IMR-90 (cell line): ENCODE measurements around the gene STX11. TPM values are rescaled to one million over a fixed set of nuclear protein-coding genes. Genes with fewer than 3 reads are reported as not detected.

Experiments
- ATAC-seq: fragments of 200-7000 bp; cut with Tn5 transposase; 2 replicates; pipeline ENCODE4 v1.9.1; 2020; ENCODE audit warnings: low read depth, mild to moderate bottlenecking, moderate library complexity
- BruUV-seq: library from RNA; stranded (reverse); fragments of 400-500 nt; replicated peaks from 2 replicates; lab custom pipeline; 2021; lab: Mats Ljungman, UMichigan
- CTCF ChIA-PET: fragments of 300-600 bp; formaldehyde crosslinking; extraction: SDS; loops from one replicate; lab custom pipeline; 2021; ENCODE audit warnings: antibody characterized with exemption; lab: Yijun Ruan, JAX
- POLR2A ChIA-PET: fragments of 300-600 bp; sonication (Branson Sonifier 250); formaldehyde crosslinking; loops from one replicate; lab custom pipeline; 2022; ENCODE audit warnings: antibody characterized with exemption; ENCODE audit not compliant: unreplicated experiment; lab: Charles Lee
- DNase-seq: peaks from one replicate; pipeline ENCODE4 v3.0.0; 2013
- H2AFZ ChIP-seq: replicated peaks from 2 replicates; pipeline ENCODE3; 2013; ENCODE audit warnings: low read length, mild to moderate bottlenecking; ENCODE audit not compliant: poor library complexity
- H2AK5ac ChIP-seq: 2 replicates; pipeline ENCODE4 v1.6.1; 2013; ENCODE audit warnings: low read depth, low read length, inconsistent platforms
- H2AK9ac ChIP-seq: replicated peaks from 2 replicates; pipeline ENCODE3; 2013; ENCODE audit warnings: mild to moderate bottlenecking, low read depth, low read length, moderate library complexity; ENCODE audit not compliant: poor library complexity
- H2BK120ac ChIP-seq: 2 replicates; pipeline ENCODE4 v1.6.1; 2013; ENCODE audit warnings: low read depth, low read length, inconsistent platforms
- H2BK15ac ChIP-seq: 3 replicates; pipeline ENCODE4 v1.6.1; 2013; ENCODE audit warnings: low read depth, low read length, inconsistent platforms
- H2BK20ac ChIP-seq: 2 replicates; pipeline ENCODE4 v1.6.1; 2013; ENCODE audit warnings: low read depth, mild to moderate bottlenecking, inconsistent platforms, low read length, moderate library complexity
- H2BK5ac ChIP-seq: 2 replicates; pipeline ENCODE4 v1.6.1; 2013; ENCODE audit warnings: mild to moderate bottlenecking, low read depth, low read length, inconsistent platforms; ENCODE audit not compliant: poor library complexity, severe bottlenecking
- H3K14ac ChIP-seq: replicated peaks from 2 replicates; pipeline ENCODE4 v1.6.1; 2013; ENCODE audit warnings: low read depth, low read length, inconsistent platforms
- H3K18ac ChIP-seq: 2 replicates; pipeline ENCODE4 v1.6.1; 2013; ENCODE audit warnings: low read depth, low read length, control low read depth
- H3K23ac ChIP-seq: 2 replicates; pipeline ENCODE4 v1.6.1; 2013; ENCODE audit warnings: low read depth, low read length, inconsistent platforms
- H3K27ac ChIP-seq: 2 replicates; pipeline ENCODE4 v1.5.1; 2013; ENCODE audit warnings: mild to moderate bottlenecking, control low read depth, low read length; ENCODE audit not compliant: insufficient read depth
- H3K27me3 ChIP-seq: 2 replicates; pipeline ENCODE4 v1.6.1; 2013; ENCODE audit warnings: low read length; ENCODE audit not compliant: control insufficient read depth, insufficient read depth
- H3K36me3 ChIP-seq: 2 replicates; pipeline ENCODE4 v1.6.1; 2013; ENCODE audit warnings: low read length, mixed read lengths; ENCODE audit not compliant: control insufficient read depth, insufficient read depth
- H3K4ac ChIP-seq: 2 replicates; pipeline ENCODE4 v1.6.1; 2013; ENCODE audit warnings: low read depth, low read length, inconsistent platforms
- H3K4me1 ChIP-seq: 2 replicates; pipeline ENCODE4 v1.6.1; 2013; ENCODE audit warnings: low read length, mixed read lengths; ENCODE audit not compliant: control insufficient read depth, insufficient read depth
- H3K4me2 ChIP-seq: 2 replicates; pipeline ENCODE4 v1.6.1; 2013; ENCODE audit warnings: low read depth, mild to moderate bottlenecking, control low read depth, low read length, moderate library complexity
- H3K4me3 ChIP-seq: 2 replicates; pipeline ENCODE4 v1.5.1; 2013; ENCODE audit warnings: low read depth, mild to moderate bottlenecking, control low read depth, low read length, moderate library complexity; ENCODE audit not compliant: insufficient read depth
- H3K56ac ChIP-seq: 2 replicates; pipeline ENCODE4 v1.6.1; 2013; ENCODE audit warnings: low read length, inconsistent platforms; ENCODE audit not compliant: insufficient read depth; ENCODE audit errors: extremely low read depth
- H3K79me1 ChIP-seq, 2 experiments: 2 replicates each; pipeline ENCODE4 v1.6.1; 2013; ENCODE audit warnings: low read length in 2 of 2, inconsistent platforms in 1 of 2, low read depth in 1 of 2
- H3K9ac ChIP-seq: 2 replicates; pipeline ENCODE4 v1.6.1; 2013; ENCODE audit warnings: low read depth, low read length, control low read depth
- H3K9me1 ChIP-seq: 2 replicates; pipeline ENCODE4 v1.6.1; 2013; ENCODE audit warnings: low read length, inconsistent platforms; ENCODE audit not compliant: insufficient read depth
- H3K9me3 ChIP-seq: 2 replicates; pipeline ENCODE4 v1.6.1; 2013; ENCODE audit warnings: low read length; ENCODE audit not compliant: control insufficient read depth, insufficient read depth
- H4K20me1 ChIP-seq: 2 replicates; pipeline ENCODE4 v1.6.1; 2013; ENCODE audit warnings: low read length, inconsistent platforms; ENCODE audit not compliant: insufficient read depth
- H4K5ac ChIP-seq: 2 replicates; pipeline ENCODE4 v1.6.1; 2013; ENCODE audit warnings: mild to moderate bottlenecking, low read depth, low read length, control low read depth
- H4K8ac ChIP-seq, 2 experiments: 2 replicates each; pipeline ENCODE4 v1.6.1; 2013; ENCODE audit warnings: low read depth in 2 of 2, low read length in 2 of 2, control low read depth in 1 of 2, inconsistent platforms in 1 of 2
- H4K91ac ChIP-seq: 2 replicates; pipeline ENCODE4 v1.6.1; 2013; ENCODE audit warnings: low read depth, low read length, inconsistent platforms; ENCODE audit not compliant: insufficient read depth
- BHLHE40 ChIP-seq: fragments of 150-350 bp; IDR thresholded peaks from 2 replicates; pipeline ENCODE4 v1.6.1; 2016; ENCODE audit warnings: mild to moderate bottlenecking, low read depth, low read length
- CEBPB ChIP-seq: IDR thresholded peaks from 2 replicates; pipeline ENCODE4 v1.6.1; 2012; ENCODE audit warnings: low read depth, low read length, improper control_type of control experiment
- CHD1 ChIP-seq: IDR thresholded peaks from 2 replicates; pipeline ENCODE4 v1.6.1; 2012; ENCODE audit warnings: low read depth, low read length, improper control_type of control experiment
- CTCF ChIP-seq: conservative IDR thresholded peaks from 2 replicates; pipeline ENCODE4 v1.5.1; 2012; ENCODE audit warnings: mild to moderate bottlenecking, low read depth, low read length, improper control_type of control experiment
- FOS ChIP-seq: fragments of 150-350 bp; IDR thresholded peaks from 2 replicates; pipeline ENCODE4 v1.6.1; 2016; ENCODE audit warnings: low read depth, low read length
- MAFK ChIP-seq: IDR thresholded peaks from 2 replicates; pipeline ENCODE4 v1.6.1; 2012; ENCODE audit warnings: low read depth, low read length, improper control_type of control experiment
- MAZ ChIP-seq: IDR thresholded peaks from 2 replicates; pipeline ENCODE4 v1.6.1; 2012; ENCODE audit warnings: low read depth, mild to moderate bottlenecking, low read length, improper control_type of control experiment, moderate library complexity, borderline replicate concordance
- MXI1 ChIP-seq: IDR thresholded peaks from 2 replicates; pipeline ENCODE4 v1.6.1; 2012; ENCODE audit warnings: low read depth, mild to moderate bottlenecking, low read length, moderate library complexity, borderline replicate concordance
- NFE2L2 ChIP-seq: fragments of 150-350 bp; IDR thresholded peaks from 2 replicates; pipeline ENCODE4 v1.6.1; 2016; ENCODE audit warnings: low read depth, mild to moderate bottlenecking, low read length
- POLR2A ChIP-seq: IDR thresholded peaks from 2 replicates; pipeline ENCODE4 v1.6.1; 2012; ENCODE audit warnings: mild to moderate bottlenecking, low read depth, low read length
- RAD21 ChIP-seq: IDR thresholded peaks from 2 replicates; pipeline ENCODE4 v1.6.1; 2012; ENCODE audit warnings: low read length, improper control_type of control experiment
- RFX5 ChIP-seq: IDR thresholded peaks from 2 replicates; pipeline ENCODE4 v1.8.0; 2012; ENCODE audit warnings: low read depth, mild to moderate bottlenecking, low read length, moderate library complexity
- SMC3 ChIP-seq: fragments of 150-350 bp; IDR thresholded peaks from 2 replicates; pipeline ENCODE4 v1.6.1; 2016; ENCODE audit warnings: low read depth, mild to moderate bottlenecking, antibody characterized with exemption, low read length, moderate library complexity
- USF2 ChIP-seq: fragments of 150-350 bp; IDR thresholded peaks from 2 replicates; pipeline ENCODE4 v1.6.1; 2017; ENCODE audit warnings: mild to moderate bottlenecking, antibody characterized with exemption, low read length, low read depth
- dilution Hi-C: fragments of 300-500 bp; cut with HindIII; formaldehyde crosslinking; loops from one replicate; pipeline ENCODE4 v1.14.3; 2018; ENCODE audit warnings: low sequenced_read_pairs; ENCODE audit not compliant: unreplicated experiment
- in situ Hi-C: fragments of 300-500 bp; cut with MboI; formaldehyde crosslinking; loops from 3 replicates; pipeline ENCODE4 v1.14.3; 2019; ENCODE audit warnings: low sequenced_read_pairs, inconsistent platforms, mixed read lengths
- intact Hi-C: fragments of 100-400 bp; cut with micrococcal nuclease; formaldehyde crosslinking; loops from 2 replicates; pipeline ENCODE4 v1.10.0; 2022
- polyA plus RNA-seq, 3 experiments: library from polyadenylated mRNA; depleted of rRNA; stranded (reverse); fragments of >200 nt; gene quantifications; 2 replicates each; pipeline ENCODE4 v1.2.3, GENCODE V29; 2012; ENCODE audit warnings: low replicate concordance in 1 of 3
- total RNA-seq: library from RNA; depleted of rRNA; stranded (reverse); fragments of >200 nt; gene quantifications from 2 replicates; pipeline ENCODE4 v1.2.3, GENCODE V29; 2012

Gene STX11
- total and polyA plus RNA-seq, 2 of the 4 experiments (the other 2 are of a cell fraction), result 0.54 to 0.68 TPM

GRCh38 chr6:144122861-144123260 is 27.5 kb upstream of the STX11 start:
- H3K4me2 ChIP-seq, result no peak overlapping the region
- no peak overlapping the region for H4K8ac ChIP-seq
- no peak overlapping the region for H2AK5ac ChIP-seq
- intact Hi-C loops (no loop called here), in situ Hi-C loops (loop anchor here (25.0 kb wide), 1 partner anchor 1089 kb away; no protein-coding TSS in a partner anchor), dilution Hi-C loops (no loop called here)
- H3K23ac ChIP-seq, result no peak overlapping the region
- H3K36me3 ChIP-seq, result no peaks in the 10 kb centered on the region
- no peaks in the 10 kb centered on the region for H3K9me1 ChIP-seq
- peaks cover 3% of the 10 kb centered on the region for H3K27me3 ChIP-seq
- no peaks in the 10 kb centered on the region for H3K79me1 ChIP-seq
- no peak overlapping the region for H2AFZ ChIP-seq
- POLR2A ChIA-PET, result no interaction called here
- H3K4me3 ChIP-seq, result no peak overlapping the region
- no peak overlapping the region for H2BK5ac ChIP-seq
- no peak for DNase-seq
- no TSS peak for BruUV-seq
- H2BK20ac ChIP-seq, result no peak overlapping the region
- ATAC-seq, result no peak
- no peaks in the 10 kb centered on the region for H3K9me3 ChIP-seq
- no peak overlapping the region for H3K18ac ChIP-seq
- no peak overlapping the region for H3K14ac ChIP-seq
- no peak overlapping the region for H2BK15ac ChIP-seq
- H4K91ac ChIP-seq, result no peak overlapping the region
- H2AK9ac ChIP-seq, result no peak overlapping the region
- H3K9ac ChIP-seq, result no peak overlapping the region
- no peak overlapping the region for H4K5ac ChIP-seq
- no peaks in the 10 kb centered on the region for H3K4me1 ChIP-seq
- TF ChIP-seq RFX5 (no peak), CTCF (no peak), SMC3 (no peak), POLR2A (no peak), MXI1 (no peak), FOS (no peak), MAFK (no peak), BHLHE40 (no peak), USF2 (no peak), MAZ (no peak), CEBPB (no peak), RAD21 (no peak), NFE2L2 (no peak), CHD1 (no peak)
- H2BK120ac ChIP-seq, result no peak overlapping the region
- no peak overlapping the region for H3K4ac ChIP-seq
- no peaks in the 10 kb centered on the region for H4K20me1 ChIP-seq
- no peak overlapping the region for H3K56ac ChIP-seq
- no peak overlapping the region for H3K27ac ChIP-seq
- CTCF ChIA-PET, result no interaction called here
